Caco-2 (cell line): Measurements from ENCODE around the gene FXN. TPM values are rescaled to one million over a fixed set of nuclear protein-coding genes. Genes with fewer than 3 reads are reported as not detected.
"Not testable (repeated sequence)": the region's sequence is repeated elsewhere in the genome, so short reads cannot be mapped to it uniquely, and the experiment has no call there.

ENCODE experiments used
- BruUV-seq: library from RNA; stranded (reverse); fragments of 400-500 nt; replicated peaks from 2 replicates; lab custom pipeline; 2021; lab: Mats Ljungman, UMichigan
- CTCF ChIA-PET: fragments of 300-600 bp; sonication (Branson Sonifier 250); formaldehyde crosslinking; loops from one replicate; lab custom pipeline; 2022; ENCODE audit warnings: antibody characterized with exemption; lab: Charles Lee
- POLR2A ChIA-PET: fragments of 300-600 bp; sonication (Branson Sonifier 250); formaldehyde crosslinking; loops from one replicate; lab custom pipeline; 2022; ENCODE audit warnings: antibody characterized with exemption; lab: Charles Lee
- DNase-seq, 2 experiments: peaks; one replicate each; pipeline versions ENCODE4 v3.0.0 to v3.0.0-alpha.2; 2020 to 2022
- H3K27me3 ChIP-seq: replicated peaks from 2 replicates; pipeline ENCODE4 v1.6.0; 2011; ENCODE audit warnings: low read length; ENCODE audit not compliant: control insufficient read depth, insufficient read depth
- H3K36me3 ChIP-seq: 2 replicates; pipeline ENCODE4 v1.5.1; 2011; ENCODE audit warnings: low read length; ENCODE audit not compliant: control insufficient read depth, insufficient read depth
- H3K4me1 ChIP-seq: fragments of 250-450 bp; sonication (Bioruptor Pico); 2 replicates; pipeline ENCODE4 v1.5.1; 2020; ENCODE audit warnings: mild to moderate bottlenecking
- H3K4me3 ChIP-seq: 2 replicates; pipeline ENCODE4 v1.5.1; 2011; ENCODE audit warnings: low read depth, mild to moderate bottlenecking, control low read depth, low read length
- H3K9me3 ChIP-seq: fragments of 250-450 bp; sonication (Bioruptor Pico); 2 replicates; pipeline ENCODE4 v1.5.1; 2020; ENCODE audit warnings: mild to moderate bottlenecking, moderate library complexity
- H3K27ac Mint-ChIP-seq: one replicate; pipeline ENCODE4 v1.8.0; 2022; ENCODE audit warnings: mixed read lengths; ENCODE audit not compliant: unreplicated experiment
- H3K27me3 Mint-ChIP-seq: one replicate; pipeline ENCODE4 v1.8.0; 2022; ENCODE audit warnings: mixed read lengths; ENCODE audit not compliant: insufficient read depth, unreplicated experiment
- H3K36me3 Mint-ChIP-seq: one replicate; pipeline ENCODE4 v1.8.0; 2022; ENCODE audit warnings: mild to moderate bottlenecking, mixed read lengths; ENCODE audit not compliant: insufficient read depth, unreplicated experiment
- H3K4me1 Mint-ChIP-seq: one replicate; pipeline ENCODE4 v1.8.0; 2022; ENCODE audit warnings: low read depth, mixed read lengths; ENCODE audit not compliant: unreplicated experiment
- H3K4me3 Mint-ChIP-seq: one replicate; pipeline ENCODE4 v1.8.0; 2022; ENCODE audit warnings: mild to moderate bottlenecking, moderate library complexity, mixed read lengths; ENCODE audit not compliant: unreplicated experiment
- H3K9me3 Mint-ChIP-seq: one replicate; pipeline ENCODE4 v1.8.0; 2022; ENCODE audit warnings: mixed read lengths; ENCODE audit not compliant: unreplicated experiment
- intact Hi-C: fragments of 100-400 bp; cut with micrococcal nuclease; formaldehyde crosslinking; loops from one replicate; pipeline ENCODE4 v1.10.0; 2022; ENCODE audit not compliant: unreplicated experiment
- total RNA-seq: library from RNA; stranded (reverse); gene quantifications from 2 replicates; pipeline ENCODE4 v1.2.3, GENCODE V29; 2022
- TF ChIP-seq, protein P1 (sequence below), 2 experiments: fragments of 200-600 bp in 1 of 2; IDR thresholded peaks; 1 replicate in 1 of 2; 2 replicates in 1 of 2; pipeline versions ENCODE4 v1.5.1 to v1.8.0; 2011 to 2022; ENCODE audit warnings: antibody characterized with exemption in 1 of 2, control low read depth in 1 of 2, inconsistent platforms in 1 of 2, low read depth in 1 of 2, low read length in 1 of 2, mild to moderate bottlenecking in 1 of 2, moderate library complexity in 1 of 2; ENCODE audit not compliant: insufficient read depth in 1 of 2, severe bottlenecking in 1 of 2, unreplicated experiment in 1 of 2

FXN gene
- total RNA-seq, 1 experiment from 2014 or later: 8.6 TPM

DNA sequence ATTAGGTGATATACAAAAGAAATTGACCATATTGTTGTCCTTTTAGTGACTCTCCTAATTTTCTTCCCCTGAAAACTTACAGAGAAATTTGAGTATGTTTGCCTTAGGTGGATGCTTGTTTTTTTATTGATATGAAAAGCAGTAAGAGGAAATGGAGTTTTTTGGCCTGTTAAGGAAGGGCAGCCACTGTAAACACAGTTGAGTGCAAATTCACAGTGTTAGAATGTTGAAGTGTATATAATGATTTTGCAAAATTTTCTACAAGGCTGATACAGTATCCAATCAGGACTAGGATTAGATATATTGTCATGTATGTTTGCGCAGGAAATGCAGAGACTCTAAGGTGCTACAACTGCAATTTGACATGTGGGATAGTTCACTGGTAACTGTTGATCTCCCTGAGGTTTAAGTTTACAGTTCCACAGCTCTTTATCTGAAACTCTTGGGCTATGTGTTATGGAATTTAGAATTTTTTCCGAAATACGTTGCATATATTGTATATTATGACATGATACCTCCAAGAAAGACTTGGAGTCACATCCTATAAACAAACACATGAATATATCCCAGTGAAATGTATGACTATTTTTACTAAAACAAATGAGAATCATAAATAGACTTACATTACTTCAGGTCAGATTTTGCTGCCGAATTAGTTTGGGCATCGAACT, 62.5 kb downstream of the FXN start:
- no peak overlapping the region for H3K27ac Mint-ChIP-seq
- Histone ChIP-seq H3K4me1 (peaks cover 3% of the 10 kb centered on the region; the same call in 1 of the 2 replicates), H3K27me3 (no peaks in the 10 kb centered on the region), H3K36me3 (no peaks in the 10 kb centered on the region), H3K4me3 (no peak overlapping the region), H3K9me3 (no peaks in the 10 kb centered on the region)
- ChIA-PET POLR2A (no interaction called here), CTCF (no interaction called here)
- H3K9me3 Mint-ChIP-seq: no peaks in the 10 kb centered on the region
- intact Hi-C loops: no loop called here
- H3K36me3 Mint-ChIP-seq: no peaks in the 10 kb centered on the region
- H3K4me3 Mint-ChIP-seq: no peak overlapping the region
- TF ChIP-seq, protein P1, sequence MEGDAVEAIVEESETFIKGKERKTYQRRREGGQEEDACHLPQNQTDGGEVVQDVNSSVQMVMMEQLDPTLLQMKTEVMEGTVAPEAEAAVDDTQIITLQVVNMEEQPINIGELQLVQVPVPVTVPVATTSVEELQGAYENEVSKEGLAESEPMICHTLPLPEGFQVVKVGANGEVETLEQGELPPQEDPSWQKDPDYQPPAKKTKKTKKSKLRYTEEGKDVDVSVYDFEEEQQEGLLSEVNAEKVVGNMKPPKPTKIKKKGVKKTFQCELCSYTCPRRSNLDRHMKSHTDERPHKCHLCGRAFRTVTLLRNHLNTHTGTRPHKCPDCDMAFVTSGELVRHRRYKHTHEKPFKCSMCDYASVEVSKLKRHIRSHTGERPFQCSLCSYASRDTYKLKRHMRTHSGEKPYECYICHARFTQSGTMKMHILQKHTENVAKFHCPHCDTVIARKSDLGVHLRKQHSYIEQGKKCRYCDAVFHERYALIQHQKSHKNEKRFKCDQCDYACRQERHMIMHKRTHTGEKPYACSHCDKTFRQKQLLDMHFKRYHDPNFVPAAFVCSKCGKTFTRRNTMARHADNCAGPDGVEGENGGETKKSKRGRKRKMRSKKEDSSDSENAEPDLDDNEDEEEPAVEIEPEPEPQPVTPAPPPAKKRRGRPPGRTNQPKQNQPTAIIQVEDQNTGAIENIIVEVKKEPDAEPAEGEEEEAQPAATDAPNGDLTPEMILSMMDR (IDR thresholded peaks at IDR 0.05; ENCODE audit: insufficient read depth in 1 of 2, low read depth in 1 of 2, low read length in 1 of 2, severe bottlenecking in 1 of 2, unreplicated experiment in 1 of 2): no peak
- DNase-seq: no peak
- BruUV-seq: no TSS peak
- no peaks in the 10 kb centered on the region for H3K4me1 Mint-ChIP-seq
- H3K27me3 Mint-ChIP-seq: no peaks in the 10 kb centered on the region

DNA sequence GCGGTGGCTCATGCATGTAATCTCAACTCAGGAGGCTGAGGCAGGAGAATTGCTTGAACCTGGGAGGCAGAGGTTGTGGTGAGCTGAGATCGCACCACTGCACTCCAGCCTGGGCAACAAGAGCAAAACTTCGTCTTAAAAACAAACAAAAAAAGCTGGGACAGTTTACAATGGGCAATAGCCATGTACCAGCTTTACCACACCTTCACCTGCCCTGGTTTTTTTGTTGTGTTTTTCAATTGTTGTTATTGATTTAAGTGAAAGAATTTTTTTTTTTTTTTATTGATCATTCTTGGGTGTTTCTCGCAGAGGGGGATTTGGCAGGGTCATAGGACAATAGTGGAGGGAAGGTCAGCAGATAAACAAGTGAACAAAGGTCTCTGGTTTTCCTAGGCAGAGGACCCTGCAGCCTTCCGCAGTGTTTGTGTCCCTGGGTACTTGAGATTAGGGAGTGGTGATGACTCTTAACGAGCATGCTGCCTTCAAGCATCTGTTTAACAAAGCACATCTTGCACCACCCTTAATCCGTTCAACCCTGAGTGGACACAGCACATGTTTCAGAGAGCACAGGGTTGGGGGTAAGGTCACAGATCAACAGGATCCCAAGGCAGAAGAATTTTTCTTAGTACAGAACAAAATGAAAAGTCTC, 67.9 kb downstream of the FXN start:
- H3K36me3 Mint-ChIP-seq, H3K4me1 Mint-ChIP-seq, H3K27ac Mint-ChIP-seq, H3K36me3 ChIP-seq, H3K27me3 ChIP-seq, H3K4me3 ChIP-seq, BruUV-seq, H3K4me3 Mint-ChIP-seq, DNase-seq, H3K4me1 ChIP-seq, CTCF ChIA-PET, POLR2A ChIA-PET, intact Hi-C loops, H3K9me3 Mint-ChIP-seq, H3K27me3 Mint-ChIP-seq, H3K9me3 ChIP-seq: not testable (repeated sequence)

DNA sequence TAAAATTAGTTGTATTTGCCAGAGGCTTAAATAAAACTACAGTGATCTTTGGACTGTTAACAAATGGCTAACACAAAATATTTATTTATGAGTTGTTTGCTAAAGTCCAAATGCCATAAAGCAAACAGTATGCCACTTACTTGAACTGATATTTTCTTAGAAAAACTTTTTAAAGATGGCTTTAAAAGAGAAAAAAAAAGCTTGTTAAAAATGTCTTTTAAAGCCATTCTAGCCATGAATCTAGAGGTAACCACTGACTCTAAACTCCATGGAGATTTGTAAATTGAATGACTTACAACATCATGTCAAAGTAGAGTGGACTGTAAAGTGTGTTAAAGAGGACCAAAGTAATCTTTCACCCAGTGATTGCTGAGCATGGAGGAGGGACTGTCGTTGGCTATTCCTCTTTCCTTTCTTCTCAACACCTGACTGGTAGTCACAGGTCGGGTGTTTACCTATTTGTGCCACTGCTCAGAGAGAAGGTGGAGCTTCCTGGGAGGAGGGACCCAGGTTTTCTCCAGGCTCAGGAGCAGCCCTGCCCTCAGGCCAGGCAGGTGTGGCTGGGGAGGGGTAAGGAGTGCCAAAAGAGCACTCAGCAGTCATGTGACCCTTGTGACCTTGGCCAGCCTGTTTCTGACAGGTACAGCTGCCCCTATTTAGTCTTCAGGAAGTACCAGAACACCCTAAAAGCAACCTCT, 69.4 kb downstream of the FXN start:
- H3K4me3 ChIP-seq: no peak overlapping the region
- H3K4me1 ChIP-seq: peaks cover 7% of the 10 kb centered on the region; the same call in 1 of the 2 replicates
- H3K9me3 ChIP-seq: no peaks in the 10 kb centered on the region
- TF ChIP-seq, protein P1 (IDR thresholded peaks at IDR 0.05; ENCODE audit: insufficient read depth in 1 of 2, low read depth in 1 of 2, low read length in 1 of 2, severe bottlenecking in 1 of 2, unreplicated experiment in 1 of 2): no peak
- H3K36me3 Mint-ChIP-seq: no peaks in the 10 kb centered on the region
- CTCF ChIA-PET: interaction anchor here (0.5 kb wide), 1 partner anchor 53 kb away, joined by 3 read pairs; no protein-coding TSS in a partner anchor
- intact Hi-C loops: loop anchor here (2.0 kb wide), 1 partner anchor 16 kb away; no protein-coding TSS in a partner anchor
- no peak overlapping the region for H3K27ac Mint-ChIP-seq
- POLR2A ChIA-PET: no interaction called here
- TSS peak; percentile 98 for BruUV-seq
- H3K27me3 Mint-ChIP-seq: no peaks in the 10 kb centered on the region
- no peaks in the 10 kb centered on the region for H3K4me1 Mint-ChIP-seq
- H3K9me3 Mint-ChIP-seq: no peaks in the 10 kb centered on the region
- H3K27me3 ChIP-seq: no peaks in the 10 kb centered on the region
- peak; percentile 64 to 85 for DNase-seq
- H3K4me3 Mint-ChIP-seq: no peak overlapping the region
- no peaks in the 10 kb centered on the region for H3K36me3 ChIP-seq
